ACHN (cell line): Measurements from ENCODE around the gene CPNE6.

Experiments
- DNase-seq: peaks from one replicate; pipeline ENCODE4 v3.0.0-alpha.2; 2015
- in situ Hi-C: cut with HindIII; loops from 2 replicates; pipeline ENCODE4 v1.10.0; 2017; ENCODE audit warnings: low sequenced_read_pairs, low pct_ligation_motif_present, low pct_unique_long_range_greater_than_20kb

Gene CPNE6

DNA sequence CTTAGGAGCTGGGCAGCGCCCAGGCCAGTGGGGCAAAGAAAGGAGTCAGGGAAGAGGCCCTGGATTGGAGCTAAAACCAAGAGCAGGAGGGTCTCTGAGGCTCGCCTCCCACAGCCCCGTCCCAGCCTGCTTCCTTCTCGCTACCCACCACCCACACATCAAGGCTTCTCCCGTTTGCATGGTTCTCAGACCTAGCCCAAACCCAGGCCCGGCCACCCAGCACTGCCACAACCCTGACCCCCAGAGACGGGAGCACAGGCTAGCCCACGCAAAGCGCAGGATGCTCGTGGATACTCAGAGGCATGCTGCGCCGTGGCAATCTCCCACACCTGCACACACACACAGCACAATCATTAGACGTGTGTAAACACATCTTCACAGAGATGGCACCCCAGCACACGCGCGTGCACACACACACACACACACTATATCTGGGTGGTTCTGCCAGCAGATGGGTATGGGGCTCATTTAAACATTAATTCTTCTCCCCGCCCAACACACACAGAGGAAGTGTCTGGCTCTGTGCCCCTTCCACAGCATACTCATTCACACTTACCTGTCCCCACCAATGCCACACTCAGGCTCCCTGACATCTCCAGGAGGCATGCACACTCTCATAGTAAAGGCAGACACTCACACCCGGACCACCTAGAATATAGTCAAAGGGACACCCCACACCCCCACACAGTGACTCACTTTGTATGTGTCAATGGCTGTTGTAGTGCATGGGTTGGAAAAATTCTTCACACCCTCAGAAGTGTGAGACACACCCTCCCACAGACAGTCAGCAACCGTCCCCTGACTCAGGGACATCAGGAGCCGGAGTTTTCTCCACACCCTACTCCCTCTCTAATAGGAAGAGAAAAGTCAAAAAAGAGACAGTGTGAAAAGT, 18.5 kb upstream of the CPNE6 start:
- in situ Hi-C loops: no loop called here
- no peak for DNase-seq

DNA sequence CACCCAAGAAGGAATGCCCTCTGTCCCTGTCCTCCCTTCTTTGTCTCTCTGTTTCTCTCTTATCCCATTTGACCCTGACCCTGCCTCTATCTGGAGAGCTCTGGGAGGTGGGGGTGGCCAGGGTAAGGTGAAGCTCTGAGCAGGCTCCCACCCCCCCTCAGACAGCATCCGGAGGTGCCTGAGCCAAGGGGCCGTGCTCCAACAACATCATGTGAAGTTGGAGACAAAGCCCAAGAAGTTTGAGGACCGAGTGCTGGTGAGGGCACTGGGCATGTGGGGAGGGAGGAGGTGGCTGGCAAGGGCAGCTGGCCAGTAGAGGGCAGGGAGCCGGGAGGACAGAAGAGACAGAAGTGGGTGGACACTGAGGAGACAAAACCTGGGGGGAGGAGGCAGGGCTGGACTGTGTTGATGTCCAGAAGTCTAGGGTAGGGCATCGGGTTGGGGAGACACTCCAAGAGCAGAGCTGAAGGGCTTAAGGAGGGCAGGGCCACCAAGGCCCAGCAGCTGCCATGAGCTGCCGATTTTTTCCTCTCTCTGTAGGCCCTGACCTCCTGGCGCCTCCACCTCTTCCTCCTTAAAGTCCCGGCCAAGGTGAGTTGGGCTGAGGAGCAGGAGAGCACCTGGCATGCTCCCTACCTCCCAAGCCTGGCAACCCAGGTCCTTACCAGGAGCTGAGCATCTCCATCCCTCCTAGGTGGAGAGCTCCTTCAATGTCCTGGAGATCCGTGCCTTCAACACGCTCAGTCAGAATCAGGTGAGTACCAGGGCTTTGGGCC, 17.6 kb upstream of the CPNE6 start:
- DNase-seq: no peak
- in situ Hi-C loops: no loop called here

DNA sequence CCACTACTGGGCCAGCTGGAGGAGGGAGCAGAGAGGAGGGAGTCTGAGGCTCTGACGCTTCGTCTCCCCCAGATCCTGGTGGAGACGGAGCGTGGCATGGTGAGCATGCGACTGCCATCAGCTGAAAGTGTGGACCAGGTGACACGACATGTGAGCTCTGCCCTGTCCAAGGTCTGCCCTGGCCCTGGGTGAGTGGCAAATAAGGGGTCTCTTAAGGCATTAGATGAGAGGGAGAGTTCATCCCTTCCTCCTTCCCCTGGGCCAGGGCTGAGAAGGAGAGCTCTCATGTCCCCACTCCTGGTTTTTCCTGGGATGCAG, 17.1 kb upstream of the CPNE6 start:
- in situ Hi-C loops: no loop called here
- DNase-seq: no peak

DNA sequence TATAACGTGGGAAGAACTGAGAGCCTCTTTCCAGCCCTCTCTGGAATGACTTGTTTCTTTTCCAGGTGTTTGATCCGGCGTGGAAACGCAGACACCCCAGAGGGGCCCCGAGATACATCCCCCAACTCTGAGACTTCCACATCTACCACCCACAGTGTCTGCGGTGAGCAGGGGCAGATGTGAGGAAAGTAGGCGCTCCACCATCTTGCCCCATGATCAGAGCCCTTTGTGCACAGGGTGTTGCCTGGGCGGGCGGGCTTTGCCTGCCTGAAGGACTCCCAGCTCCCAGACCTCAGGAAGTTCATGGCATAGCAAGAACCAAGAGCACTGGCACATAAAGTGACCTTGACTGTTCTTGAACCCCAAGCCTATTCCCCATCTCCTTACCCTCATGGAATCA, 16.7 kb upstream of the CPNE6 start:
- in situ Hi-C loops: no loop called here
- no peak for DNase-seq

DNA sequence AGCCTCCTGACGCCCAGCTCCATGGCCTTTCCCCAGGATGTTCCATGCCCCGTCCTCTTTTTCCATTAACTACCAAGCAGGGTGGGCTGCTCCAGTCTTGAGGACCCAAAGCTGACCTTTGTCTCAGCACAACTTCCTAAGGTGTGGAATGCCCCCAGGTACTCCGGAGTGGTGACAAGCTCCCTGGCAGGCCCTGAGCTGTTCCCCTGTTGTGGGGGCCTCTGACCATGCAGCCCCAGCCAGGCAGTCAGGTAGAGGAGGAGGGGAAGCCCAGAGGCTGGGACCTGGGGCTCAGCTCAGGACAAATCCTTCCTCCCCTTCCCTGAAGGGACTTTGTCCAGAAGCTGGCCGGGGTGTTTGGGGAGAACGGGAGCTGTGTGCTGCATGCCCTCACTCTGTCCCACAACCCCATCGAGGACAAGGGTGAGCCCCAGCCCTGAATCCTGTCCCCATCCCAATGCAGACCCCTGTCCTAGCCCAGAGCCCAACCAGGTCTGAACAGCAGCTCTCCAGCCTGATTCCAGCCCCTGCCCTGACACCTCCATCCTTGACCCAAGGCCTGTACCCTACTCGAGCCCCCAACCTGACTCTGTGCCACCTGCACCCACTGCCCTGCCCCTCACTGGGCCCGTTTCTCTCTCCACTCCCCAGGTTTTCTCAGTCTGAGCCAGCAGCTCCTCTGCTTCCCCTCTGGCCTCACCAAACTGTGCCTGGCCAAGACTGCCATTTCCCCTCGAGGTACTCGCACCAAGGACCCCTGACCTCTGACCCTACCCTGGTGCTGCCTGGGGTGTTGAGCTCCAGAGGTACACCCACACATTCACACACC, 15.2 kb upstream of the CPNE6 start:
- no peak for DNase-seq
- in situ Hi-C loops: no loop called here

DNA sequence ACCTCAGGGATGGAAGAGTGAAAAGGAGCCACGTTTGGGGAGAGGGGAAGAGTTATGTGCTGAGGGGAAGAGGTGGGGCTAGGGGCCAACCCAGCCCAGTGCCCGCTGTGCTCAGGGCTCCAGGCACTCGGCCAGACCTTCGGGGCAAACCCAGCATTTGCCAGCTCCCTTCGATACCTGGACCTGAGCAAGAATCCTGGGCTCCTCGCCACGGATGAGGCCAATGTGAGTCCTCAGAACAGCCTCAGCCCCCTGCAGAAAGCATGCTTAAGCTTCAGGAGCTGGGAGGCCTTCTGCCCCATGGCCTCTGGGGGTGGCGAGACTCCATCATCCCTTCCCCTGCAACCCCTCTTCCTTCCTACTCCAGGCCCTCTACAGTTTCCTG, 14.6 kb upstream of the CPNE6 start:
- no peak for DNase-seq
- in situ Hi-C loops: no loop called here

DNA sequence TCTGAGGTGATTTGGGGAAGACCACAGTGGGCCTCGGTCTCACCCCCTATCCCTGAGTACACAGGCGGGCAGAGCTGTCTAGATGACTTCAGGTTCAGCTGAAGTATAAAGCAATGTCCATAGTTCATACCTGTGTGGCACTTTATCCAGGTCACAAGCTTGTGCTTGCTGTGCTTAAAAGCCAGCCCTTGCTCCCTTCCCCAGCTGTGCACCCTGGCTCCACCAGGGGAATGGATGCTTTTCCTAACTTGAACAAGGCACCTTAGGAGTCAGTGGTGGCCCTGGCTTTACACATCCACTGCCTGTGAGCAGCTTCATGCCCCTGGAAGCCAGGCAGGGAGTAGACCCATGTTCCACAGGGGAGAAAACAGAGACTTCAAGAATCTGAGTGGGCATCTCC, 14.1 kb upstream of the CPNE6 start:
- in situ Hi-C loops: no loop called here
- DNase-seq: no peak

DNA sequence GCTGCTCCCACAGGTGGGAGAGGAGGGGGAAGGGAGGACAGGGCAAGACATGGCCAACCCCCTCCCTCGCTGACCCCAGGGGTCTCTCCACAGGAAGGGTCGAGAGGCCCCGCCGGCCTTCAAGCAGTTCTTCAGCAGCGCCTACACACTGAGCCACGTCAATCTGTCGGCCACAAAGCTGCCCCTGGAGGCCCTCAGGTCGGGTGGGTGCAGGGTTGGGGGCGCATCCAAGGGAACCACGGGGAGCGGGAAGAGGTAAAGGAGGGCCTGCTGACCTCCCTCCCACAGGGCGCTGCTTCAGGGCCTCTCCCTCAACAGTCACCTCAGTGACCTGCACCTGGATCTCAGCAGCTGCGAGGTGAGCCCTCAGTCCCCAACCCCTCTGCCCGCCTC, 13.5 kb upstream of the CPNE6 start:
- no peak for DNase-seq
- in situ Hi-C loops: no loop called here

DNA sequence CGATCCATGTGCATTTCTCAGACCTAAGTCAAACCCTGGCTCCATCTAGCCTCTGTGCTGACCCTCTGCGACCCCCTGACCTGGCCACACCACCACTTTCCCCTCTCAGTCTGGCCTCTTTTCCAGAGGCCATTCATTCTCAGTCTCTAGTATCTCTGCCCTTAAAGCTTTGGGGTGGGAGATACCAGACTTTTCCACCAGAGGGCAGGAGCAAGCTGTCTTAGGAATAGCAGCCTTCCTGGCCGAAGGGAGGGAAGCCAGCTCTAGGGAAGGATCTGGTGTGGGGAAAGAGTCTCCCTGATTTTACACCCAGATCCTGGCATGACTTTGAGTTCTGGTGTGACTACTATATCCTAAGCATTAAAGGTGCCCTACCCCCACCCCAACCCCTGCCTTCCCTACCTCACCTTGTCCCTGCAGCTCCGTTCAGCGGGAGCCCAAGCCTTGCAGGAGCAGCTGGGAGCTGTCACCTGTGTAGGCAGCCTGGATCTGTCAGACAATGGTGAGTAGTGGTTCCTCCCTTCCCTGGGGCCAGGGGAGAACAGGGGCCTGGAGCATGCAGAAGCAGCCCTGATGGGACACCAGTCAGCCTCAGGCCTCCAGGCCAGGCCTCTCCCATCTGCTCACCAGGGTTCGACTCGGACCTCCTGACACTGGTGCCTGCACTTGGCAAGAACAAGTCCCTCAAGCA, 13.0 kb upstream of the CPNE6 start:
- in situ Hi-C loops: no loop called here
- DNase-seq: peak; percentile 62

DNA sequence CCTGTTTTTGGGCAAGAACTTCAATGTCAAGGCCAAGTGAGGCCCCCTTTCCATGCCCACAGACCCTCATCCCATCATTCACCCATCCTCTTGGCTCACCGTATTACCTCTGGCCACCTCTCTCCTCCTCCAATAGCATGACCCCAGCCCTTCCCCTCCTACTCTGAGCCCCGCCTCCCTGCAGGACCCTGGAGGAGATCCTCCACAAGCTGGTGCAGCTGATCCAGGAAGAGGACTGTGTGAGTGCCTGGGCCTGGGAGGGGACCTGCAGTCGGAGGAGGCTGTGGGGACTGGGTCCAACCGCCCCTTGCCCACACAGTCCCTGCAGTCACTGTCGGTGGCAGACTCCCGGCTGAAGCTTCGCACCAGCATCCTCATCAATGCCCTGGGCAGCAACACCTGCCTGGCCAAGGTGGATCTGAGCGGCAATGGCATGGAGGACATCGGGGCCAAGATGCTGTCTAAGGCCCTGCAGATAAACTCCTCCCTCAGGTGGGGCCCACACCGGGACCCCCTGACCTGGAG, 12.3 kb upstream of the CPNE6 start:
- no peak for DNase-seq
- in situ Hi-C loops: no loop called here

DNA sequence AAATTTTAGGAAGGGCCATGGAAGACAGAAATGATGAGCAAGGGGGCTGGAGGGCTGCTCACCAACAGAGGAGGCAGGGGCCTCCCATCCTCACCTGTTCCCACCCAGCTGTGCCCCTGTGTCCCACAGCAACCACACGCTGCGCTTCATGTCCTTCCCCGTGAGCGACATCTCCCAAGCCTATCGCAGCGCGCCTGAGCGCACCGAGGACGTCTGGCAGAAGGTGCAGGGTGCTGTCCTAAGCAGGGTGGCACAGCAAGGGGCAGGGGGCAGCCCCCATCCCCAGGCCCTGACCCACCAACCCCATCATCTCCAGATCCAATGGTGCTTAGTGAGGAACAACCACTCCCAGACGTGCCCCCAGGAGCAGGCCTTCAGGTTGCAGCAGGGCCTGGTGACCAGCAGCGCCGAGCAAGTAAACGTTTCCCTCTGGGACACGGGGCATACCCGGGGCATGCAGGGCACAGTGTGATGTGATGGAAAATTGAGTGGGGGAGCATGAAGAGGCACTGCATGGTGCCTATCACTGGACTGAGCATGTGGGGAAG, 11.4 kb upstream of the CPNE6 start:
- in situ Hi-C loops: no loop called here
- no peak for DNase-seq

DNA sequence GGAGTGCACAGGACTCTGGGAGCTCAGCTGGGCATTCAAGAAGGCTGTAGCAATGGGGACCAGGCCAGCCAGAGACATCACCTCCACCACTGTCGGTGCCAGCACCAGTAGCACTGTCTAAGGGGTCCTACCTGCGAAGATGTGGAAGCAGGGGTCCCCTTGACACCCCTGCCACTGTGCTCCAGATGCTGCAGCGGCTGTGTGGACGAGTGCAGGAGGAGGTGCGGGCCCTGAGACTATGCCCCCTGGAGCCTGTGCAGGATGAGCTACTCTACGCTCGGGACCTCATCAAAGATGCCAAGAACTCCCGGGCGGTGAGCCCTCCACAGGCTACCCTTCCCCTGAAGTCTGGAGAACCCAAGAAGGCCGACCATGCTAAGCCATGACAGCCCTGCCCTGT, 10.9 kb upstream of the CPNE6 start:
- in situ Hi-C loops: no loop called here
- no peak for DNase-seq

DNA sequence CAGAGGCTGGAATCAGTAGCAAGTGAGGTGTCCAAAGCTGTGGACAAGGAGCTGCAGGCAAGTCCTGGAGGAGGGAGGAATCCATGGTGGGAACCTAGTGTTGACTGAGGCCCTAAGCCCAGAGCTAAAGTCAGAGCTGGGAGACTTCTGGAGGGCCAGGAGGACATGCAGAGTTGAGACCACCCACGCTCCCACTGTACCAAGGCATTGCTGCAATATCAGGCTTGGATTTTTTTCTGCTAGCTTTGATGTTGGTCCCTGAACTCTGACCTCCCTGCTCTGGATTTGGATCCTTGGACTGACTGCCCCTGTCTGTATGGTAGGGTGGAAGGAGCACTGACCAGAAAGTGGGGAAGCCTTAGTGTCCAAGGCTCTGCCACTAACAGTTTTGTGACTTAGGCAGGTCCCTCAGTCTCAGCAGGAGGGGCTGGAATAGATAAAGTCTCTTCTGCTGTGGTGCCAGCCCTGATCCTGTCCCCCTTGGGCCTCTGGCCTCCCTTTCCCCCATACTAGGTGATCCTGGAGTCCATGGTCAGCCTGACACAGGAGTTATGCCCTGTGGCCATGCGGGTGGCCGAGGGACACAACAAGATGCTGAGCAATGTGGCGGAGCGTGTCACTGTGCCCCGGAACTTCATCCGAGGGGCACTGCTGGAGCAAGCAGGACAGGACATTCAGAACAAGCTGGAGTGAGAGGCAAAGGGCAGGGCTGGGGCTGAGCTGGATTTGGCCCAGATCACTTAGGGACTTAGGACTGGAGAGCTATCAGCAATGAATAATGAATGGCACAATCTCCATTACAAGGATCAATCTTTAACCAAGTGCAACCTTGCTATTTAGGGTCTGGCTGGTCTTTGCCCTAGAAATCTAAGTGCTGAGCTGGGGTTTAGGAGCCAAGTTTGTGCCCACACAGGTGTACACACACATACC, 10.1 kb upstream of the CPNE6 start:
- in situ Hi-C loops: no loop called here

DNA sequence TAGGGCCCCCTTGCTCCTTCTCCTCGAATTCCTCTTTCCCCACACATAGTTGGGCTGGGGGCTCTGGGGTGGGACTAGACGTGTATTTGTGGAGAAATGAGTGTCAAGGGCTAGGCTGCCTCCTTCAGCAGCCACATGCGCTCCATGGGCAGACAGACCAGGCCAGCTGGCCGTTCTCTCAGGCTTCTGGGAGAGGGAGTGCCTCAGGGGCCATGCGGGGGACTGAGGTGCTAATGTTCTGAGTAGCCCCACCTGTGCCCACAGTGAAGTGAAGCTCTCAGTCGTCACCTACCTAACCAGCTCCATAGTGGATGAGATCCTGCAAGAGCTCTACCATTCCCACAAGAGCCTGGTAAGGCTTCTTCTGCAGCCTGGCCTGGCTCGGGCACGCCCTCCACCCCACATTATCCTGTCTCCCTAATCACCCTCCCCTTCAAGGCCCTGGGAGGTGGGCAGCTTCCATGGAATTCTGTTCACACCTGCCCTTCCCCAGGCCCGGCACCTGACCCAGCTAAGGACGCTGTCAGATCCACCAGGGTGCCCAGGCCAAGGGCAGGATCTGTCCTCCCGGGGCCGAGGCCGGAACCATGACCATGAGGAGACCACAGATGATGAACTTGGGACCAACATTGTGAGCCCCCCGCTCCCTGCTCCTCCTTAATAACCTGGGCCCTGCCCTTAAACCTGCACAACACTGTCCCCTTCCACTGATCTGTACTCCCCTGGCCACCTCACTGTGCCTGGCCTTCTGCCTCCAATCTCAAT, 9.0 kb upstream of the CPNE6 start:
- DNase-seq: no peak
- in situ Hi-C loops: no loop called here

More for the DNA sequence above, 10.1 kb upstream of the CPNE6 start:
- DNase-seq: no peak

DNA sequence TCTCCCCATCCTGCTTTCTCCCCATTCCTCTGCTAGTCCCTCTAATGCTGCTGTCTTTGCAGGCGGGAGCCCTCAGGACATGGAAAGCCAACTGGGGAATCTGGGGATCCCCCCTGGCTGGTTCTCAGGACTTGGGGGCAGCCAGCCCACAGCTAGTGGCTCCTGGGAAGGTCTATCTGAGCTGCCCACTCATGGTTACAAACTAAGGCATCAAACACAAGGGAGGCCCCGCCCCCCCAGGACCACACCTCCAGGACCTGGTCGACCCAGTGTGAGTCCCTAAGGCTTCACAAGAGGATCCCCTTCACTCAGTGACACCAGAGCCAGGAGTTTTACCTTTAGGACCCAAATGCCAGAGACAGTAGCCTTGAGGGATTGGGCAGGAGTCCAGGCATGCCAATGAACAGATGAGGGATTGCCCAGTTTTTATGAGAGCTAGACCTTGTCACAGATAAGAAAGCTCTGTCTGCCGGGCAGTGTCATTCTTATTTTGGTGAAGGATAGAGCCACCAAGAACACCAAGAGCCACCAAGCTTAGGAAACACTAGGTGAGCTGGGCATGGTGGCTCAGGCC, 8.0 kb upstream of the CPNE6 start:
- in situ Hi-C loops: no loop called here
- no peak for DNase-seq

DNA sequence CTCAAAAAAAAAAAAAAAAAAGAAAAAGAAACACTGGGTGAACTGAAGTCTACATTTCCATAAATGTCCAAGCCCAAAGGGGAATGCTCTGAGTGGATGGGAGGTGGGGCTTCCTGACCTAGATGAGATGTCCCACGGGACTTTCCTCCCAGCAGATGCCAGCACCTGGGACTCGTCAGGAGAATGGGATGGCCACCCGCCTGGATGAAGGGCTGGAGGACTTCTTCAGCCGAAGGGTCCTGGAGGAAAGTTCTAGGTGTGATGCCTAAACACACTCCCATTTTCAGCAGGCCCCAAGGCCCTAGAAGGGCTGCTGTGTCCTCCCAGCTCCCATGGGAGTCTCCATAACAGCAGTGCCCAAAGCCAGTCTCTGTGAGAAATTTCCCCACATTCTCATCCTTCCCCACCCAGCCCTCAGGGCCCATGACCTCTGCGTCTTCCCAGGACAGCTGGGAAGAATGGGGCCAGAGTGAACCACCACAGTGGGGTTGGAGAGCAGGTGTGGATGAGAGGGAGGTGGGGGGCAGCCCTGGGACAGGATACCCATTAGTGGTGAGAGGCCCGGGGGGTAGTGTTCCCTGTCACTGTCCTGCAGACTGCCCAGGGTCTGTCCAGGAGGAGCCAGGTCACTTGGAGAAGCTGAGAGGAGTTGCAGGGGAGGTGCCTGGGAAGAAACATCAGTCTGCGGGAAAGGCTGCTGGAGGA, 7.1 kb upstream of the CPNE6 start:
- in situ Hi-C loops: no loop called here
- no peak for DNase-seq
